Astrocyte (in vitro differentiated cells and primary cell): ENCODE results near the gene ALX4. TPM values are rescaled to one million over a fixed set of nuclear protein-coding genes. Genes with fewer than 3 reads are reported as not detected.

Experiments used
- DNase-seq: peaks from one replicate; pipeline ENCODE4 v3.0.0-alpha.2; 2010; ENCODE audit warnings: low read depth
- FAIRE-seq: peaks from 2 replicates; lab custom pipeline; 2011; peaks lifted over from hg19 to GRCh38; lab: Jason Lieb, UNC
- H2AFZ ChIP-seq: 2 replicates; pipeline ENCODE4 v1.6.0; 2012; ENCODE audit warnings: low read depth, low read length, inconsistent platforms
- H3K27ac ChIP-seq: 2 replicates; pipeline ENCODE4 v1.5.1; 2011; ENCODE audit warnings: low read depth, low read length, inconsistent platforms
- H3K27me3 ChIP-seq: 2 replicates; pipeline ENCODE4 v1.6.0; 2011; ENCODE audit warnings: low read length, inconsistent platforms; ENCODE audit not compliant: insufficient read depth
- H3K36me3 ChIP-seq: 2 replicates; pipeline ENCODE4 v1.5.1; 2011; ENCODE audit warnings: low read length, inconsistent platforms; ENCODE audit not compliant: insufficient read depth
- H3K4me1 ChIP-seq: 2 replicates; pipeline ENCODE4 v1.5.1; 2011; ENCODE audit warnings: low read length, inconsistent platforms; ENCODE audit not compliant: insufficient read depth
- H3K4me2 ChIP-seq: 2 replicates; pipeline ENCODE4 v1.6.0; 2012; ENCODE audit warnings: low read length, inconsistent platforms
- H3K4me3 ChIP-seq: 2 replicates; pipeline ENCODE4 v1.5.1; 2011; ENCODE audit warnings: low read depth, mild to moderate bottlenecking, low read length, inconsistent platforms; ENCODE audit not compliant: insufficient read depth
- H3K79me2 ChIP-seq: 2 replicates; pipeline ENCODE4 v1.6.0; 2012; ENCODE audit warnings: mild to moderate bottlenecking, low read length, inconsistent platforms; ENCODE audit not compliant: insufficient read depth
- H3K9ac ChIP-seq: 2 replicates; pipeline ENCODE4 v1.6.0; 2012; ENCODE audit warnings: mild to moderate bottlenecking, low read length, inconsistent platforms
- H3K9me3 ChIP-seq: 2 replicates; pipeline ENCODE4 v1.5.1; 2012; ENCODE audit warnings: low read depth, mild to moderate bottlenecking, low read length, inconsistent platforms; ENCODE audit not compliant: insufficient read depth
- H4K20me1 ChIP-seq: 2 replicates; pipeline ENCODE4 v1.6.0; 2012; ENCODE audit warnings: low read length, inconsistent platforms; ENCODE audit not compliant: insufficient read depth
- H3K27ac Mint-ChIP-seq: one replicate; pipeline ENCODE4 v1.8.0; 2021; ENCODE audit warnings: mild to moderate bottlenecking, mixed read lengths; ENCODE audit not compliant: unreplicated experiment
- H3K27me3 Mint-ChIP-seq: one replicate; pipeline ENCODE4 v1.8.0; 2021; ENCODE audit warnings: low read depth, mixed read lengths; ENCODE audit not compliant: unreplicated experiment
- H3K36me3 Mint-ChIP-seq: one replicate; pipeline ENCODE4 v1.8.0; 2021; ENCODE audit warnings: low read depth, mixed read lengths; ENCODE audit not compliant: unreplicated experiment
- H3K4me1 Mint-ChIP-seq: one replicate; pipeline ENCODE4 v1.8.0; 2021; ENCODE audit warnings: low read depth, mixed read lengths; ENCODE audit not compliant: unreplicated experiment
- H3K4me3 Mint-ChIP-seq: one replicate; pipeline ENCODE4 v1.8.0; 2021; ENCODE audit warnings: mild to moderate bottlenecking, moderate library complexity, mixed read lengths; ENCODE audit not compliant: unreplicated experiment
- H3K9me3 Mint-ChIP-seq: one replicate; pipeline ENCODE4 v1.8.0; 2021; ENCODE audit warnings: mild to moderate bottlenecking, mixed read lengths; ENCODE audit not compliant: unreplicated experiment
- CTCF ChIP-seq: IDR thresholded peaks from 2 replicates; pipeline ENCODE4 v1.5.1; 2011; ENCODE audit warnings: low read depth, mild to moderate bottlenecking, inconsistent platforms, low read length, moderate library complexity; ENCODE audit not compliant: insufficient read depth
- EZH2 ChIP-seq: IDR thresholded peaks from 2 replicates; pipeline ENCODE4 v1.6.1; 2012; ENCODE audit warnings: mild to moderate bottlenecking, low read length, inconsistent platforms; ENCODE audit not compliant: insufficient read depth
- total RNA-seq: library from RNA; stranded (reverse); gene quantifications from 2 replicates; pipeline ENCODE4 v1.2.1, GENCODE V29; 2021

Gene ALX4
- total RNA-seq, 1 donor from 2014 or later, result not detected

- no peaks in the 10 kb centered on the region for H3K27me3 ChIP-seq
- no peaks in the 10 kb centered on the region for H3K9me3 ChIP-seq
- Mint-ChIP-seq H3K36me3 (no peaks in the 10 kb centered on the region), H3K27ac (no peak overlapping the region), H3K27me3 (peaks cover 35% of the 10 kb centered on the region), H3K9me3 (peaks cover 4% of the 10 kb centered on the region), H3K4me3 (no peak overlapping the region), H3K4me1 (peaks cover 2% of the 10 kb centered on the region)
- H3K27ac ChIP-seq, result no peak overlapping the region
- no peak overlapping the region for H2AFZ ChIP-seq
- no peak overlapping the region for H3K4me2 ChIP-seq
- H3K79me2 ChIP-seq, result no peaks in the 10 kb centered on the region
- peaks cover 11% of the 10 kb centered on the region for H3K4me1 ChIP-seq
- DNase-seq (no peak), FAIRE-seq (no peak)
- no peak overlapping the region for H3K4me3 ChIP-seq
- H3K36me3 ChIP-seq, result no peaks in the 10 kb centered on the region
- TF ChIP-seq EZH2, result no peak
- no peak for TF ChIP-seq CTCF
- no peaks in the 10 kb centered on the region for H4K20me1 ChIP-seq
- H3K9ac ChIP-seq, result no peak overlapping the region
These were observed 45.5 kb downstream of the ALX4 start for GRCh38 chr11:44264438-44264749.

GRCh38 chr11:44263738-44264437 is 46.1 kb downstream of the ALX4 start:
- DNase-seq, result no peak
- H3K4me3 Mint-ChIP-seq, result no peak overlapping the region
- no peaks in the 10 kb centered on the region for H3K9me3 ChIP-seq
- H3K27ac ChIP-seq, result no peak overlapping the region
- H3K9me3 Mint-ChIP-seq, result peaks cover 4% of the 10 kb centered on the region
- no peak overlapping the region for H3K4me2 ChIP-seq
- no peaks in the 10 kb centered on the region for H3K36me3 ChIP-seq
- H4K20me1 ChIP-seq, result no peaks in the 10 kb centered on the region
- H3K4me1 Mint-ChIP-seq, result peaks cover 4% of the 10 kb centered on the region
- no peak overlapping the region for H3K27ac Mint-ChIP-seq
- H3K4me1 ChIP-seq, result peaks cover 6% of the 10 kb centered on the region
- no peaks in the 10 kb centered on the region for H3K27me3 ChIP-seq
- H3K4me3 ChIP-seq, result no peak overlapping the region
- H3K9ac ChIP-seq, result no peak overlapping the region
- FAIRE-seq, result no peak
- H2AFZ ChIP-seq, result no peak overlapping the region
- peaks cover 35% of the 10 kb centered on the region for H3K27me3 Mint-ChIP-seq
- no peak for TF ChIP-seq EZH2
- no peaks in the 10 kb centered on the region for H3K79me2 ChIP-seq
- peaks cover 2% of the 10 kb centered on the region for H3K36me3 Mint-ChIP-seq

GRCh38 chr11:44261800-44262591 is 47.9 kb downstream of the ALX4 start:
- no peaks in the 10 kb centered on the region for H3K36me3 ChIP-seq
- H3K9me3 Mint-ChIP-seq, result peaks cover 2% of the 10 kb centered on the region
- H3K4me3 Mint-ChIP-seq, result no peak overlapping the region

More at GRCh38 chr11:44261800-44262591, 47.9 kb downstream of the ALX4 start:
- Mint-ChIP-seq H3K27ac (no peak overlapping the region), H3K4me1 (peaks cover 3% of the 10 kb centered on the region), H3K36me3 (peaks cover 4% of the 10 kb centered on the region), H3K27me3 (peaks cover 29% of the 10 kb centered on the region)
- Histone ChIP-seq H3K9me3 (no peaks in the 10 kb centered on the region), H3K4me2 (no peak overlapping the region), H3K9ac (no peak overlapping the region), H3K4me1 (no peaks in the 10 kb centered on the region), H3K27ac (no peak overlapping the region), H3K27me3 (no peaks in the 10 kb centered on the region), H3K79me2 (no peaks in the 10 kb centered on the region), H4K20me1 (no peaks in the 10 kb centered on the region), H3K4me3 (no peak overlapping the region), H2AFZ (no peak overlapping the region)
- TF ChIP-seq EZH2 (no peak), CTCF (no peak)
- no peak for FAIRE-seq
- DNase-seq, result no peak
